ENCODE results near the gene POU2F2. TPM values are rescaled to one million over a fixed set of nuclear protein-coding genes. Genes with fewer than 3 reads are reported as not detected.

The POU2F2 gene
- total RNA-seq, 1 donor from 2014 or later = 5.6 TPM

DNA sequence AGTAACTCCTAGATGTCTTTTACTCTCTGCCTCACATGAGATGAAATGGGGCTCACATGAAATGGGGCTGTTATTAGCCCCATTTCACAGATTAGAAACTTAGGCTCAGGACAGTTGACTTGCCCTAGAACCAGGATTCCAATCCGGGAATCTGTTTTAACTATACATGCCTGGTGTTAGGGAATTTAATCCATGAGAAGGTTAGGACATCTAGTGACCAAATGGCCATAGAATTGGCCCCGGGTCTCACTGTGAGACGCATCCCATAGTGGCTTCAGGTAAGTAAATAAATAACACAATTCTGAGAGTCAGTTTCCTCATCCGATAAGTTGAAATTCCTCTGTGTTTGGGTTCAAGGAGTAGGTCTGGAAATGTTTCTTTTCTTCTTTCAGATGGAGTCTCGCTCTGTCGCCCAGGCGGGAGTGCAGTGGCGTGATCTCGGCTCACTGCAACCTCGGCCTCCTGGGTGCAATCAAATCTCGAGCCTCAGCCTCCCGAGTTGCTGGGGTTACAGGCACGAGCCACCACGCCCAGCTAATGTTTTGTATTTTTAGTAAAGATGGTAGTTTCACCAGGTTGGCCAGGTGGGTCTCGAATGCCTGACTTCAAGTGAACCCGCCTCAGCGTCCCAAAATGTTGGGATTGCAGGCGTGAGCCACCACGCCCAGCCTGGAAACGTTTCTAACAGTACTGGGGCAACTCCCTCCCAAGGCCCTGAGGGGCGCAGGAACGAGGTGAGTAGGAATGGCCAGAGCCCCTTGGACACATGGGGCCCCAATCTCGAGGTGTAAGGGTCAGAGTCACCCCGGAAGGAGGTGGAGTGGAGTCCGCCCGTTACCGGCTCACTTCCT lies 57.5 kb downstream of the POU2F2 start:
- intact Hi-C loops (cut with DNase I) = no loop called here
- ATAC-seq = peak; percentile 25
- no peak for DNase-seq (ENCODE audit: low spot score)

DNA sequence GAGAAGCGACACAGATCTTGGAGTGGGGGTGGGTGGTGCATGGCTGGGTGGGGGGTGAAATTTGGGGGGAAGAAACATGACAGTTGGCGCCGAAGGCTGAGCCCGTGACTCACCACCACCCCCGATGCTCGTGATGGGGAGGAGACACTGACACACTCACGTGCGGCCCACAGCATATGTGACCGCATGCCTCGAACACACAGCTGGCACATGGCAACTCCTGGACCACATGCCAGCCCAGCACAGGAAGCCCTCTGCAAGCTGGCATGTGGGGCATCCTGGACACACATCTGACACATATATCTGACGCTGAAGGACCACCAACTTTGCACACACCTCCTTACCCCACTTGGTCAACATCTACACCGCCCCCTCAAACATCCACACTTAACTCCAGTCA lies 61.0 kb downstream of the POU2F2 start:
- no peak for ATAC-seq
- DNase-seq (ENCODE audit: low spot score) = no peak
- intact Hi-C loops (cut with DNase I) = no loop called here

DNA sequence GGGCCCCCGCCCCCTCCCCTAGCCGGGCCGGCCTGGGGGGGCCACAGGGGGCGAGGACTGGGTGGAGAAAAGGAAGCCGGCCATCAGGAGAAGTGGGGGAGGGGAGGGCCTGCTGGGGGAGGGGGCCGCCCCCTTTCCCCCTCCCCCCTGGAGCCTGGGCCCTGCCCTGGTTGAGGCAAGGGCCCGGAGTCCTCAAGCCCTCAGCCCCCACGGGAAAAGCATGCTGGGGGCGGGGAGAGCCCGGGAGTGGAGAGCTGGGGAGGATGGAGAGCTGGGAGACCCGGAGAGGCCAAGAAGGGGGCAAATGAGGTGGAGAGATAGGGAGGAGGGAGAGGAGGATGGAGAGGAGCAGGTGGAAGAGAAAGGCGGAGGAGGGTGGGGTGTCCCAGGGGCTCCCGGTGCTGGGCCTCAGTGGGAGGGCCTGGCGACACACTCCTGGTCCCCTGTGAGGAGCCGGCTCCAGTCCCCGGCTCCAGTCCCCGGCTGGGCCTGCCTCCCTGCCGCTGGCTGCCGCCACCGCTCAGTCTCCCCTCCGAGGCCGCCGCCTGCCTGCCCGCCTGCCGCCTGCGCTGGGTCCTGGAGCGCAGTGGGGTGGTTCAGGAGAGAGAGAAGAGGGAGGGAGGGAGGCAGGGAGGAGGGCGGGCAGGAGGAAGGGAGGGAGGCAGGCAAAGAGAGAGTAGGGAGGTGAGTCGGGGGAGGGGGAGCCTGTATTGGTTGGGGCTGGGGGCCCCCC lies 62.5 kb downstream of the POU2F2 start, which contains the start of gene GRIK5:
TSS of gene GRIK5 (minus strand) at position 588 of the 733 bp plus-strand sequence. CDS start 4,436 bp downstream, outside the sequence.
- intact Hi-C loops (cut with DNase I) = no loop called here
- ATAC-seq (peak; percentile 51), DNase-seq (ENCODE audit: low spot score) (no peak)

DNA sequence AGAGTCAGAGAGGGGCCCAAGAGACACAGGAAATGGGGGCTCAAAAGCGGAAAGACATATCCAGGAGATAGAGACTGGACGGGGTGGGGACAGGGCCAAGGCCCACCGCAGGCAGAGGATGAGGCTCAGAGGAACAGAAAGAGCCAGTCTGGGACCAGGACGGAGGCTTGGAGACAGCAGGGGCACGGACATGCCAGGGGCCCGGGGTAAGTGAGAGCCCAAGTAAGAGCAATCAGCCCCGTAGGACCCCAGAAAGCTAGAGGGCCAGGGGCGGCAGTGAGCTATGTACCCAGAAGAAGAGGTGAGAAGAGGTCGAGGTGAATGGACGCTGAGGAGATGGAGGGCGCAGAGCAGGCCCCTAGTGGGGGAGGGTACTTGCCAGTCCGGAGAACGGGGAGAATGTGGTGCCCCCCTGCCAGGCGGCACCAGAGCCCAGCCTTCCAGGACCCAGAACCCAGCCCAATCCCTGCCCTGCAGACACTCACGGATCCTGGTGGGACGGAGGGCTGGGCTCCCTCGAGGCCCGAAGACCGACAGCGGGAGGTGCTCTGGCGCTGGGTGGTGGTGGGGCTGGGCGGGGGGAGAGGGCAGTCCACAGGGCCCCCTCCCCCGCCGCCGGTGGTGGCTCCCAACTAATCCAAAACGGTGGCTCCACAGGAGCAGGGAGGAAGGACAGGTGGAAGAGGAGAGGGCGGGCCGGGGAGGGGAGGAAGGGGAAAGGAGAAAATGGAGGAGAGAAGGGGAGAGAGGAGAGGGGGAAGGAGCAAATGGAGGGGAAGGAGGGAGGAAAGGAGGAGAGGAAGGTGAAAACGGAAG lies 63.3 kb downstream of the POU2F2 start:
- intact Hi-C loops (cut with DNase I) = no loop called here
- no peak for DNase-seq (ENCODE audit: low spot score)
- ATAC-seq = peak; percentile 52

DNA sequence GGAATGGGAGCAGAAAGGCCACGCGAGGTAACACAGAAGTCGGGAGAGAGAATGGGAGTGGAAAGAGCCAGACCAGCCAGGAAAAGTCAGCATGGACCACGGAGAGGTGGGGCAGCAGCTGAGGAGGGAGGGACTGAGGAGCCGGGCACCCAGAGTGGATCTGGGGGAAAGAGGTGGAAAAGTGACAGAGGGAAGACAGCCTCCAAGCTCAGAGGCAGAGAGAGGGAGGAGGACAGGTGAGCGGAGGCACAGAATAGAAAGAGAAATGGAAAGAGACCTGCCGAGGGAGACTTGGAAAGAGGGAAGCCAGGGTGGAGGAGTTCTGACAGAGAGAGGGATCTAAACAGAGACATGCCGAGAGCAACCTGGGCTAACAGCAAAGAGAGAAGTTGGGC lies 63.9 kb downstream of the POU2F2 start:
- ATAC-seq = peak; percentile 22
- intact Hi-C loops (cut with DNase I) = no loop called here
- DNase-seq (ENCODE audit: low spot score) = no peak

DNA sequence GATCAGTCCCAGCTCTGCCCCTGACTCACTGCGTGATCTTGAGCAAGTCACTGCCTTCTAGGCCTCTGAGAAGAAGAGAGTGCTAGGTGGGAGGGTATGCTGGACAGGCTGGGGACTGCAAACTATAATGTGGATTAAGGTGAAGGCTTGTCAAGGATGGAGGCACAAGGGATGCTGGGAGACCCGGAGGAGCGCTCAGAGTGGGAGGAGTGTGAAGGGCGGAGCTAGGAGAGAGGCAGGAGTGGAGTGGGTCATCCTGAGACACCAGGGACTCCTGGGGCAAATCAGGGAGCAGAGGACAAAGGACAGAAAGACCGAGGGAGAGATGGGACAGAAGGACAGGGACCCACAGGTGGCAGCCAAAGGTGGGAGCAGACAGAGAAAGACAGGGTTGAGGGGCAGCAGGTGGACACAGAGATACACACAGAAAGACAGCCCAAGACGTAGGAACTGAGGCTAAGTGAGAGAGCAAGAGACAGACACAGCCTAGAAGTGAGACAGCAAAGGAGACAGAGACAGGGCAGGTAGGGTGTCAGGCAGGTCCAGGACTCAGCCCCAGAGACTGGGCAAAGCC lies 64.8 kb downstream of the POU2F2 start:
- DNase-seq (ENCODE audit: low spot score) = no peak
- intact Hi-C loops (cut with DNase I) = no loop called here
- ATAC-seq = no peak

DNA sequence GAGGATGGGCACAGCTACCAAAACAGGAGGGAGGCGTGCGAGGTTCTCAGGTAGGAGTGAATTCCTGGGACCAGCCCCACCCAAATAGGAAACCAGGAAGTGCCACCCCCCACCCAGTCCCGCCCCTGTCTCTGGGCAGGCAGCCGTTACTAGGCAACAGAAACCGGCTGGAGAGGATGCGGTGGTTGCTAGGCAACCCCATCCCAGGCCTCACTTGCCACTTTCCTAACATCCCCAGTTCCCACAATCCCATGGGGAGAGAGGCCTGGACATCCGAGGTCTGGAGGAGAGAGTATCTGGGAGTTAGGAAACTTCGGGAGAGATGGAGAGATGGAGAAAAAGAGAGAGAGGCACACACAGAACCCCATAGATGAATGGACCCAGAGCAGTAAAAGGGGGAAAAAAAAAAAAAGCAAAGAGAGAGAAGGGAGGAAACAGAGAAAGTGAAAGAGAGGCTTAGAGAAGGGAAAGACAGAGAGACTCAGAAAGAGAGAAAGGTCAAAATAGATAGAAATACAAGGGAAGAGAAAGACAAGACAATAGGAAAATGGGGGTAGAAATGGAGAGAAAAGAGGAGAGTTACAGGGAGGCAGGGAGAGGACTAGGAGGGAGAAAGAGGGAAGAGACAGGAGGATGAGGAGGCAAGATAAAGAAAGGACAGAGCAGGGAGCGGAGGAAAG lies 66.0 kb downstream of the POU2F2 start:
- ATAC-seq (no peak), DNase-seq (ENCODE audit: low spot score) (no peak)
- intact Hi-C loops (cut with DNase I) = no loop called here

DNA sequence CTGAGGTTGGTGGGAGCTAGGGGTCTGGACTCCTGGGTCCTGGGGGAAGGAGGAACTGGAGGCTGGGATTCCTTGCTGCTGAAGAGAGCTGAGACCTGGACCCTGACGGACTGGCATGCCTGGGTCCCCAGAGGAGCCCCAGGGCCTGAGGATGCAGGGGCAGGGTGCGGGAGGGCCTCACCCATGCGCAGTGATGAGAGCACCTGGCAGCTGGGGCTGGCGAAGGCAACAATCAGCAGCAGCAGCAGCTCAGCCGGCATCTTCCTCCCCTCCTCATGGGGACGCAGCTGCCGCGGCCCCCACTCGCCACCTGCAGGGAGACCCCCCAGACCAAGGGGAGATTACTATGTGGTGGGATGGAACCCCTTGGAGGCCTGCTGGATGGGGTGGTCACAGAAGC lies 66.7 kb downstream of the POU2F2 start:
- no peak for ATAC-seq
- DNase-seq (ENCODE audit: low spot score) = no peak
- intact Hi-C loops (cut with DNase I) = no loop called here

DNA sequence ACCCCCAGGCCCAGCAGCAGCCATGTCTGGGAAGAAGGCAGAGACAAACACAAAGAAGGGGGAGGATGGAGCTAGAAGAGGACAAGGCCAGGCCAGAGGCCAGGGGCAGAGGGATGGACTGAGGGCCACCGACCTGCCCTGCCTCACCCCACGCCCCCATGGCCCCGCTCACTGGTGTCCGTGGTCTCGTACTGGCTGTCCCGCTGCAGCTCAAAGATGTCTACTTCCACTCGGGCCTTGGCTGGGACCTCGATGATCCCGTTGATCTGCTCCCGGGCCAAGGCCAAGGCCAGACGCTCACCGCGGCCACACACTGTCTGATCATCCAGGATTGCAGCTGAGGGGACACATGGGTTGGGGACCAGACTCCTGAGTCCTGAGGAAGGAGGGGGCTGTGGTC lies 67.2 kb downstream of the POU2F2 start:
- intact Hi-C loops (cut with DNase I) = no loop called here
- no peak for ATAC-seq
- no peak for DNase-seq (ENCODE audit: low spot score)

DNA sequence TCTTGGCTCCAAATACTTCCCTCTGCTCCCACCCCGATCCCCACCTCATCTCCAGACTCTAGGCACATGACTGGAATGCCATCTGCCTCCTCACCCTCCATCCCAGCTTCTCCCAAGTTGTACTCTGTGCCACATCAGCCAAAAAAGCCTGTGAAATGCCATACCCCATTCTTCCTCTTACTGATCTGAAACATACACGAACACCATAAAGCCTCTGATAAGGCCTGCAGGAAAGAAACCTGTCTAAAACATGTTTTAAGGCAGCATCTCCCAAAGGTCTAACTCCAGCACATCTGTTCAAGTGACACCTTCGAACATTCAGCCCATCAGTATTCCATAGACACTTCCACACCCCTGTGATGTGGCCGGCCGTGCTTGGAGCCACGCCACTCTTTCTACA lies 67.8 kb downstream of the POU2F2 start:
- intact Hi-C loops (cut with DNase I) = no loop called here
- ATAC-seq = no peak
- no peak for DNase-seq (ENCODE audit: low spot score)

DNA sequence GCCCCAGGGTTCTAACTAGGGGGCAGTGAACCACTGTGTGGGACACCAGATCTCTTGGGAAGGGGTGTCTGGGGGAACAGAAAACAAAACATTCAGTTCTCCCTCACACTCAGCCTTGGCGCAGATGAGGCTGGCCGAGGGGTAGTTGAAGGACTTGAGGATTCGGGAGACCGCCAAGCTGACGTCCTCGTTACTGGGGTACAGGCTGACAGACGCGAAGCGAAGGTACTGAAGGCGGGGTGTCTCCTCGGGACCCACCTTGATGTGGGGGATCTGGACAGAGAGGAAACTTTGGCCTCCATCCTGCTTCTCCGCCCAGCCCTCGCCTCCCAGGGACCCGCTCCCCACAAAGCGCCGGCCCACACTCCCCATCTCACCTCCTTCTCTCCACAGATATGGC lies 69.9 kb downstream of the POU2F2 start:
- no peak for DNase-seq (ENCODE audit: low spot score)
- no peak for ATAC-seq
- intact Hi-C loops (cut with DNase I) = no loop called here

DNA sequence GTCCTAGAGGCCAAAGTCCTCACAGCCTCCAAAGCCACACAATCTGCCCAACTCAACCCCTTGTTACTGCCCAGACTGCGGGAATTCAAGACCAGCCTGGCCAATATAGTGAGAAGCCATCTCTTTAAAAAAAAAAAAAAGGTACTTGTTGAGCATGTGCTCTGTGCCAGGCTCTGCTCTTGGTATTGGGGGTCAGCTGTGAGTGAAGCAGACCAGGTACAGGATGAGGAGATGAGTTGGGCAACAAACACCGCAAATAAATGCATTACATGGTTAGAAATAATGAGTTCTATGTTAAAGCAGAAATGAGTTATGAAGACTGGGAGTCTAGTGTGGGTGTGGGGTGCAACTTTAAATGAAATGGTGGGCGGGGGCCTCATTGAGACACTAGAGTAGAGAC lies 72.1 kb downstream of the POU2F2 start:
- DNase-seq (ENCODE audit: low spot score) = no peak
- intact Hi-C loops (cut with DNase I) = no loop called here

DNA sequence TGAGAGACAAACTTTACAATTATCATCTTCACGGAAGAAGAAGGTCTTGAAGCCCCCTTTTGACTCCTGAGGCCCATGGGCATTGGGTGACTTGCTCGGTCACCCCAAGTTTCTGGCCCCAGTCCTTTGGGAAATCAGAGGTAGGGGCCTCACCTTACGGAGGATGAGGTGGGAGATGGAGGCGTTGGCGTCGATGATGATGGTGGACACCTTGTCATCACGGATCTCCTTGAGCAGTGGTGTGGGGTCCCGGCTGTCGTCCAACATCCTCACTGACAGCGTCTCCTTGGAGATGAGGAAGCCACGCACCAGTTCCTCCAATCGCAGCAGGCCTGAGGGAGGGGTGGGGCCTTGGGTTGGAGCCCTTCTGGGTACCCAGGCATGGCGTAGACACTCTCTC lies 73.0 kb downstream of the POU2F2 start:
- intact Hi-C loops (cut with DNase I) = no loop called here
- no peak for ATAC-seq
- DNase-seq (ENCODE audit: low spot score) = no peak

More for the DNA sequence above, 72.1 kb downstream of the POU2F2 start:
- no peak for ATAC-seq

DNA sequence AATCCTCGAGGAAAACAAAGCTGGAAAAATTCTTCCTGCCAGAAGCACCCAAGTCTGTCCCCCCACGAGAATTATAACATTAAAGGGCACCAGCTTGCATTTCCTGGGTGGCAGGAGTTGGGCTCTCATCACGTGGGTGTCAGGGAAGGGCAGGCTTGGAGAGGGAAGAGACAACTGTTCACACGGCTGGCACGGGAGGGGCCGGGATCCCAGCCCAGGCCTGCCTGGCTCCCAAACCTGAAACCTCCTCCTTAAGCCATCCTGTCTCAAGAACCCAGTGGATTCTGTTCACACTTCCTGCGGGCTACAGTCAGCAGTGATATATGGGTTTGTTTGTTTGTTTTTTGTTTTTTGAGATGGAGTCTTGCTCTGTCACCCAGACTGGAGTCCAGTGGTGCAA lies 74.4 kb downstream of the POU2F2 start:
- ATAC-seq (no peak), DNase-seq (ENCODE audit: low spot score) (no peak)
- intact Hi-C loops (cut with DNase I) = no loop called here

DNA sequence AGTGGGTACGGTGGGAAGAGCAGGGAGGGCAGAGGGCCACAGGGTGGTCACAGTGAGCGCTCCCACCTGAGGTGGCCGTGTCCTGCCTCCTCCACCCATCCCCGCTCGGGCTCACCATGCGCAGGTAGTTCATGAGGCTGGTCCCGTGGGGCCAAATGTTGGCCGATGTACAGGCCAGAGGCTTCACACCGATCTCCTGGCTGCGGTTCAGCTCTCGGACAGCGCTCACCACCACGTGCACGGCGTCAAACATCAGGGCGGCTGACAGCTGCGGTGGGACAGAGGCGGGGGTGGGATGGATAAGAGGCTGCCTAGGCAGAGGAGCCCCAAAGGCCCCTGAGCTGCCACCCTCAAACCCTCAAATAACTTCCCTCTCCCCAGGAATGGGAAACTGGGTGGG lies 78.0 kb downstream of the POU2F2 start:
- no peak for ATAC-seq
- DNase-seq (ENCODE audit: low spot score) = no peak
- intact Hi-C loops (cut with DNase I) = no loop called here

DNA sequence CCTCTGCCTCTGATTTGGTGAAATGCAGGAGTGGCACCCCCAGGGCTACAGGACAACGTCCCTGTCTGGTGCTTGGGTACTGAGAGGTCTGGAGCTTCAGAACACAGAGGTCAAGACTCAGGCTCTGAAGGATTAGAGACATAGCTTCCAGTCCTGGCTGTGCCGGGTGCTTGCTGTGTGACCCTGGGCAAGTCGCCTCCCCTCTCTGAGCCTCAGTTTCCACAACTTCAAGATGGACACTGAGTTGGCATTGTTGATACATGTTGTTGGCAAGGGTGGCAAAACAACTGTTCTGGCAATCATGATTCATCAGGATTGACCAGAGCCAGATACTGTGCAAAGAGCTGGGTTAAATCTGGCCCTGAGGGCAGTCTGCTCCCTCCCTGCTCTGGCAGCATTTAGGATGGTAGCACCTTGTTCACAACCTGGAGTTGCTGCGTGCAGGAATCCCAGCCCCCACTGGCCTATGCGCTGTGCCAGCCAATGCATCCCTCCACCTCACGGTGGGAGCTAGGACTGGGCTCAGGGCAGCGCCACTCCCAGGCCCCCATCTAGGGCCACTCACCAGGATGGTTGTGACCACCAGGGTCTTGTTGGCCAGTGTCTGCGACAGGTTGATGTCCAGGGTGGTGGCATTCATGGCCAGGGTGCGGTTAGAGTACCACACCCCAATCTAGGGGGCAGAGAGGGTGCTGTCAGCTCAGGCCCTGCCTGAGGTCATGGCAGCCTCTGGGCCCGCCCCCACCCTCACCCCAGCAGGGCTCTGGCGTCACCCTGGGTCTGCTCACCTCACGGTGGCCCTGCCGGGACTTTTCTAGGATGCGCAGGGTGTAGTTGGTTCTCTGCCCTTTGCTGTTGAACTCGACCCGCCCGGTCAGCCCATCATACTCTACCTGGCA lies 79.0 kb downstream of the POU2F2 start:
- ATAC-seq (no peak), DNase-seq (ENCODE audit: low spot score) (no peak)
- intact Hi-C loops (cut with DNase I) = no loop called here

DNA sequence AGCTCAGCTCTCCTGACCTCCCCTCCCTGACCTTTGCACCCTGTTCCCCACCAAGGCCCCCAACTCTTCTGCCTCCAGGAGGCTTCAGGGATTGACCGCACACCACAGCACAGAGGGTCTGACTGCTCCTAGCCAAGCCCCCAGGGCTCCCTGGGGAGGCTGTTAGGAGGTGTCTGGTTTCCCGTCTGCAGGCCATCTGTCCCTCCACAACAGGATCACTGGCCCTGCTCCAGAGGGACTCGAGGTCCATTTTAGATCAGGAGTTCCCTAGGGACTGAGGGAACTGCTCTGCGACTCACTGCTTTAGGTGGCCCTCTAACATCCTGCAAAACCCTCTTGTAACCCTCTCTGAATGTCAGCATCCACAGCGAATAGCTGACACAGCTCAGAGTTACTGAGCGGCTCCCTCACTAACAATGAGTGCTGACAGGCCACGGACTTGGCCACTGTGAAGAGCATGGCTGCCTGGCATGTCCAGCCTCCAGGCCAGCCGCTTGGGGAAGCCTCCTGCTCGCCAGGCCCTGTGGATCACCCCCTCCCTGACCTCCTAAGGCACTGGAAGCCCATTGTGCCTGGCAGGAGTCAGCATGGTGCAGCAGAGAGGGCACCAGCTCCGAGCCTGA lies 79.9 kb downstream of the POU2F2 start:
- intact Hi-C loops (cut with DNase I) = no loop called here
- ATAC-seq = no peak
- no peak for DNase-seq (ENCODE audit: low spot score)

Data from sciatic nerve (tissue), 2 donors.